CD8-positive, alpha-beta memory T cell (primary cell): ENCODE measurements around the gene MAP3K12. TPM values are rescaled to one million over a fixed set of nuclear protein-coding genes. Genes with fewer than 3 reads are reported as not detected.
"Not testable (repeated sequence)": the region's sequence is repeated elsewhere in the genome, so short reads cannot be mapped to it uniquely, and the experiment has no call there.

Source experiments
- CTCF ChIA-PET: fragments of 350-600 bp; sonication (Branson Sonifier 250); formaldehyde crosslinking; loops from one replicate; lab custom pipeline; 2021; ENCODE audit warnings: antibody characterized with exemption; lab: Charles Lee
- POLR2A ChIA-PET: fragments of 350-600 bp; sonication (Branson Sonifier 250); formaldehyde crosslinking; loops from one replicate; lab custom pipeline; 2021; ENCODE audit warnings: antibody characterized with exemption; lab: Charles Lee
- DNase-seq, 5 donors: peaks; one replicate each; pipeline versions ENCODE4 v3.0.0 to v3.0.0-alpha.2; 2020 to 2022; ENCODE audit warnings: mixed read lengths in 1 of 5
- H3K27ac ChIP-seq: one replicate; pipeline ENCODE4 v1.7.0; 2013; ENCODE audit warnings: low read depth, mild to moderate bottlenecking, low read length, moderate library complexity
- H3K27me3 ChIP-seq: 2 replicates; pipeline ENCODE4 v1.7.0; 2013; ENCODE audit warnings: low read length, mild to moderate bottlenecking; ENCODE audit not compliant: insufficient read depth, poor library complexity, severe bottlenecking
- H3K36me3 ChIP-seq: 2 replicates; pipeline ENCODE4 v1.7.0; 2013; ENCODE audit warnings: mild to moderate bottlenecking, low read length, moderate library complexity; ENCODE audit not compliant: insufficient read depth
- H3K4me1 ChIP-seq: 2 replicates; pipeline ENCODE4 v1.7.0; 2013; ENCODE audit warnings: mild to moderate bottlenecking, low read length, moderate library complexity; ENCODE audit not compliant: insufficient read depth
- H3K4me3 ChIP-seq: 2 replicates; pipeline ENCODE4 v1.7.0; 2013; ENCODE audit warnings: mild to moderate bottlenecking, low read length
- H3K9me3 ChIP-seq: 2 replicates; pipeline ENCODE4 v1.7.0; 2013; ENCODE audit warnings: mild to moderate bottlenecking, low read length
- H3K27ac Mint-ChIP-seq, 8 donors: one replicate each; pipeline ENCODE4 v1.8.0; 2020 to 2021; ENCODE audit warnings: mixed read lengths in 8 of 8, mild to moderate bottlenecking in 6 of 8, inconsistent platforms in 3 of 8, moderate library complexity in 3 of 8
- H3K27me3 Mint-ChIP-seq, 2 donors: one replicate each; pipeline ENCODE4 v1.8.0; 2020 to 2021; ENCODE audit warnings: mixed read lengths in 2 of 2, mild to moderate bottlenecking in 1 of 2, moderate library complexity in 1 of 2
- H3K36me3 Mint-ChIP-seq, 3 donors: one replicate each; pipeline ENCODE4 v1.8.0; 2020 to 2021; ENCODE audit warnings: mixed read lengths in 3 of 3, inconsistent platforms in 1 of 3, mild to moderate bottlenecking in 1 of 3
- H3K4me1 Mint-ChIP-seq, 3 donors: one replicate each; pipeline ENCODE4 v1.8.0; 2020 to 2021; ENCODE audit warnings: mixed read lengths in 3 of 3, inconsistent platforms in 1 of 3, mild to moderate bottlenecking in 1 of 3
- H3K4me3 Mint-ChIP-seq, 7 donors: one replicate each; pipeline ENCODE4 v1.8.0; 2020 to 2021; ENCODE audit warnings: mixed read lengths in 7 of 7, mild to moderate bottlenecking in 6 of 7, moderate library complexity in 4 of 7, inconsistent platforms in 2 of 7
- H3K9me3 Mint-ChIP-seq, 5 donors: one replicate each; pipeline ENCODE4 v1.8.0; 2020 to 2022; ENCODE audit warnings: mixed read lengths in 5 of 5, mild to moderate bottlenecking in 3 of 5, moderate library complexity in 2 of 5, inconsistent platforms in 1 of 5
- polyA plus RNA-seq: library from polyadenylated mRNA; unstranded; fragments of 300-500 nt; fragmentation: Illumina TruSeq; gene quantifications from one replicate; pipeline ENCODE4 v1.2.3, GENCODE V29; 2021
- total RNA-seq, 2 experiments: library from RNA; stranded (reverse); gene quantifications; one replicate each; pipeline ENCODE4 v1.2.3, GENCODE V29; 2021

The MAP3K12 gene
- total RNA-seq, result 10 to 100 TPM; 11.9 TPM
- polyA plus RNA-seq, result 6.9 TPM

GRCh38 chr12:53499266-53500141 lies at the start of gene MAP3K12:
MAP3K12 (minus strand) TSS chr12:53499458; CDS start chr12:53487391, 12,067 bp downstream.
- Mint-ChIP-seq H3K9me3 (no peaks in the 10 kb centered on the region), H3K4me3 (peak within 1 kb of the TSS; percentile 78 to 96 (median 91)), H3K27me3 (no peaks in the 10 kb centered on the region), H3K27ac (peak within 1 kb of the TSS; percentile 91 to 100 (median 96)), H3K36me3 (peaks cover 0 to 20% (median 1%) of the 10 kb centered on the region in 3 donors), H3K4me1 (peaks cover 28 to 57% (median 44%) of the 10 kb centered on the region in 3 donors)
- Histone ChIP-seq H3K36me3 (no peaks in the 10 kb centered on the region), H3K4me1 (peaks cover 32% of the 10 kb centered on the region), H3K27me3 (no peaks in the 10 kb centered on the region), H3K4me3 (peak within 1 kb of the TSS; percentile 63), H3K27ac (peak within 1 kb of the TSS; percentile 94), H3K9me3 (no peaks in the 10 kb centered on the region)
- ChIA-PET POLR2A (interaction anchor here (0.8 to 2.0 kb wide), 8 partner anchors 10 to 493 kb away, joined by 3 to 10 read pairs (median 6); partner anchors contain the start of gene EIF4B), CTCF (interaction anchor here (1.2 to 2.8 kb wide), 6 partner anchors 9 to 200 kb away, joined by 3 to 12 read pairs (median 4); partner anchors contain the start of genes AAAS and MYG1)
- peak; percentile 47 to 74 (median 58) for DNase-seq

GRCh38 chr12:53548354-53548753 lies 49.1 kb upstream of the MAP3K12 start:
- H3K27ac ChIP-seq, H3K9me3 Mint-ChIP-seq, H3K4me3 ChIP-seq, H3K4me3 Mint-ChIP-seq, H3K27me3 Mint-ChIP-seq, POLR2A ChIA-PET, DNase-seq, H3K27me3 ChIP-seq, H3K36me3 ChIP-seq, H3K9me3 ChIP-seq: not testable (repeated sequence)
- Mint-ChIP-seq H3K27ac (peak overlapping the region in 1 of 8 donors; percentile 54), H3K4me1 (peaks cover 6 to 23% (median 14%) of the 10 kb centered on the region in 3 donors), H3K36me3 (peaks cover 0 to 53% (median 2%) of the 10 kb centered on the region in 3 donors)
- peaks cover 18% of the 10 kb centered on the region for H3K4me1 ChIP-seq
- CTCF ChIA-PET, result interaction anchor here (1.1 to 1.2 kb wide), 2 partner anchors 32 to 128 kb away, joined by 3 to 4 read pairs; partner anchors contain the start of gene ATP5MC2

GRCh38 chr12:53543539-53543938 lies 44.3 kb upstream of the MAP3K12 start:
- Histone ChIP-seq H3K27ac (no peak overlapping the region), H3K4me1 (peaks cover 8% of the 10 kb centered on the region), H3K4me3 (no peak overlapping the region), H3K9me3 (no peaks in the 10 kb centered on the region), H3K27me3 (no peaks in the 10 kb centered on the region), H3K36me3 (peaks cover 4% of the 10 kb centered on the region)
- peak in 3 of 5 donors; percentile 18 to 53 (median 49) for DNase-seq
- H3K27ac Mint-ChIP-seq, result peak overlapping the region in 7 of 8 donors; percentile 64 to 86 (median 72)
- no peak overlapping the region for H3K4me3 Mint-ChIP-seq
- H3K27me3 Mint-ChIP-seq, result no peaks in the 10 kb centered on the region
- POLR2A ChIA-PET, result interaction anchor here (0.6 kb wide), 1 partner anchor 27 kb away, joined by 4 read pairs; no protein-coding TSS in a partner anchor
- H3K9me3 Mint-ChIP-seq, result no peaks in the 10 kb centered on the region
- CTCF ChIA-PET, result interaction anchor here (0.7 to 2.1 kb wide), 7 partner anchors 8 to 203 kb away, joined by 3 to 11 read pairs (median 4); partner anchors contain the start of gene ATP5MC2
- peaks cover 4 to 12% (median 10%) of the 10 kb centered on the region in 3 donors for H3K4me1 Mint-ChIP-seq
- peaks cover 0 to 51% (median 6%) of the 10 kb centered on the region in 3 donors for H3K36me3 Mint-ChIP-seq

GRCh38 chr12:53539526-53539925 lies 40.3 kb upstream of the MAP3K12 start:
- H3K9me3 ChIP-seq, result no peaks in the 10 kb centered on the region
- peaks cover 0 to 71% (median 18%) of the 10 kb centered on the region in 3 donors for H3K36me3 Mint-ChIP-seq
- no peak overlapping the region for H3K4me3 ChIP-seq
- no peak for DNase-seq
- peaks cover 14% of the 10 kb centered on the region for H3K36me3 ChIP-seq
- no peak overlapping the region for H3K27ac ChIP-seq
- ChIA-PET POLR2A (no interaction called here), CTCF (no interaction called here)
- H3K27me3 Mint-ChIP-seq, result no peaks in the 10 kb centered on the region
- H3K27me3 ChIP-seq, result no peaks in the 10 kb centered on the region
- H3K27ac Mint-ChIP-seq, result no peak overlapping the region
- no peaks in the 10 kb centered on the region for H3K9me3 Mint-ChIP-seq
- peaks cover 4 to 12% (median 10%) of the 10 kb centered on the region in 3 donors for H3K4me1 Mint-ChIP-seq
- H3K4me1 ChIP-seq, result peaks cover 8% of the 10 kb centered on the region
- H3K4me3 Mint-ChIP-seq, result no peak overlapping the region

- ChIA-PET CTCF (no interaction called here), POLR2A (no interaction called here)
- Histone ChIP-seq H3K4me1 (no peaks in the 10 kb centered on the region), H3K27me3 (no peaks in the 10 kb centered on the region), H3K36me3 (peaks cover 21% of the 10 kb centered on the region), H3K27ac (no peak overlapping the region), H3K9me3 (no peaks in the 10 kb centered on the region), H3K4me3 (no peak overlapping the region)
- no peaks in the 10 kb centered on the region for H3K9me3 Mint-ChIP-seq
- peaks cover 0 to 73% (median 26%) of the 10 kb centered on the region in 3 donors for H3K36me3 Mint-ChIP-seq
- DNase-seq, result no peak
- peaks cover 0 to under 1% (median 0%) of the 10 kb centered on the region in 3 donors for H3K4me1 Mint-ChIP-seq
- H3K4me3 Mint-ChIP-seq, result no peak overlapping the region
- peak overlapping the region in 4 of 8 donors; percentile 12 to 46 (median 24) for H3K27ac Mint-ChIP-seq
- H3K27me3 Mint-ChIP-seq, result no peaks in the 10 kb centered on the region
Observed at GRCh38 chr12:53538209-53538689, 39.0 kb upstream of the MAP3K12 start.

- CTCF ChIA-PET, result no interaction called here
- no peaks in the 10 kb centered on the region for H3K27me3 ChIP-seq
- Mint-ChIP-seq H3K27me3 (no peaks in the 10 kb centered on the region), H3K4me3 (no peak overlapping the region), H3K36me3 (peaks cover 8 to 78% (median 30%) of the 10 kb centered on the region in 3 donors), H3K4me1 (no peaks in the 10 kb centered on the region), H3K27ac (no peak overlapping the region), H3K9me3 (no peaks in the 10 kb centered on the region)
- no peak overlapping the region for H3K4me3 ChIP-seq
- H3K36me3 ChIP-seq, result peaks cover 28% of the 10 kb centered on the region
- H3K9me3 ChIP-seq, result no peaks in the 10 kb centered on the region
- no peak overlapping the region for H3K27ac ChIP-seq
- no peak for DNase-seq
- POLR2A ChIA-PET, result no interaction called here
- no peaks in the 10 kb centered on the region for H3K4me1 ChIP-seq
Observed at GRCh38 chr12:53536962-53537361, 37.7 kb upstream of the MAP3K12 start.

GRCh38 chr12:53533471-53533870 lies 34.2 kb upstream of the MAP3K12 start:
- H3K9me3 Mint-ChIP-seq, result no peaks in the 10 kb centered on the region
- no peak overlapping the region for H3K4me3 Mint-ChIP-seq
- H3K4me1 Mint-ChIP-seq, result no peaks in the 10 kb centered on the region
- POLR2A ChIA-PET, result no interaction called here
- H3K36me3 ChIP-seq, result peaks cover 35% of the 10 kb centered on the region
- peak overlapping the region in 1 of 8 donors; percentile 15 for H3K27ac Mint-ChIP-seq
- no peaks in the 10 kb centered on the region for H3K4me1 ChIP-seq
- no peaks in the 10 kb centered on the region for H3K9me3 ChIP-seq
- no peak for DNase-seq
- no peaks in the 10 kb centered on the region for H3K27me3 ChIP-seq
- peaks cover 8 to 77% (median 38%) of the 10 kb centered on the region in 3 donors for H3K36me3 Mint-ChIP-seq
- no peak overlapping the region for H3K27ac ChIP-seq
- H3K4me3 ChIP-seq, result no peak overlapping the region
- H3K27me3 Mint-ChIP-seq, result peaks cover 0 to 2% of the 10 kb centered on the region in 2 donors
- CTCF ChIA-PET, result no interaction called here
